Natural killer cell (primary cell): ENCODE results near the gene IYD. TPM values are rescaled to one million over a fixed set of nuclear protein-coding genes. Genes with fewer than 3 reads are reported as not detected.

Experiments used
- ATAC-seq, 3 donors: fragments of 150-1000 bp in 2 of 3; fragments of 200-7000 bp in 1 of 3; cut with Tn5 transposase; 1 replicate in 1 of 3; 2 replicates in 2 of 3; pipeline ENCODE4 v1.10.0; 2021; ENCODE audit warnings: mild to moderate bottlenecking in 2 of 3, moderate library complexity in 2 of 3
- DNase-seq, 2 donors: peaks; one replicate each; pipeline versions ENCODE4 v3.0.0 to v3.0.0-alpha.2; 2013 to 2021; ENCODE audit warnings: mixed read lengths in 1 of 2
- H3K27ac ChIP-seq: one replicate; pipeline ENCODE4 v1.5.1; 2013; ENCODE audit warnings: mild to moderate bottlenecking, low read length
- H3K27me3 ChIP-seq: one replicate; pipeline ENCODE4 v1.6.1; 2013; ENCODE audit warnings: low read length; ENCODE audit not compliant: control insufficient read depth, insufficient read depth
- H3K36me3 ChIP-seq: one replicate; pipeline ENCODE4 v1.6.1; 2013; ENCODE audit warnings: low read length; ENCODE audit not compliant: control insufficient read depth, insufficient read depth
- H3K4me1 ChIP-seq: one replicate; pipeline ENCODE4 v1.6.1; 2013; ENCODE audit warnings: low read length; ENCODE audit not compliant: control insufficient read depth, insufficient read depth
- H3K4me3 ChIP-seq: one replicate; pipeline ENCODE4 v1.5.1; 2013; ENCODE audit warnings: low read length
- H3K9me3 ChIP-seq: one replicate; pipeline ENCODE4 v1.6.1; 2013; ENCODE audit warnings: low read length; ENCODE audit not compliant: control insufficient read depth, insufficient read depth
- H3K27ac Mint-ChIP-seq, 2 donors: one replicate each; pipeline ENCODE4 v1.8.0; 2022; ENCODE audit warnings: mild to moderate bottlenecking in 2 of 2, mixed read lengths in 2 of 2, moderate library complexity in 1 of 2
- H3K27me3 Mint-ChIP-seq, 2 donors: one replicate each; pipeline ENCODE4 v1.8.0; 2022; ENCODE audit warnings: low read depth in 2 of 2, mixed read lengths in 2 of 2
- H3K36me3 Mint-ChIP-seq: one replicate; pipeline ENCODE4 v1.8.0; 2022; ENCODE audit warnings: mixed read lengths
- H3K4me1 Mint-ChIP-seq, 2 donors: one replicate each; pipeline ENCODE4 v1.8.0; 2022; ENCODE audit warnings: mixed read lengths in 2 of 2
- H3K4me3 Mint-ChIP-seq: one replicate; pipeline ENCODE4 v1.8.0; 2022; ENCODE audit warnings: mild to moderate bottlenecking, moderate library complexity, mixed read lengths
- H3K9me3 Mint-ChIP-seq, 2 donors: one replicate each; pipeline ENCODE4 v1.8.0; 2022; ENCODE audit warnings: mixed read lengths in 2 of 2
- WGBS: methylation state at CpG from one replicate; pipeline ENCODE4 v1.1.7; 2013; ENCODE audit warnings: missing lambda C conversion rate; ENCODE audit not compliant: insufficient coverage; 5-methylcytosine and 5-hydroxymethylcytosine counted together
- intact Hi-C: fragments of 100-400 bp; cut with micrococcal nuclease; formaldehyde crosslinking; loops from one replicate; pipeline ENCODE4 v1.14.2; 2022
- total RNA-seq, 4 donors: library from RNA; stranded (reverse); fragments of 120-200 nt in 1 of 4; gene quantifications; one replicate each; pipeline versions ENCODE4 v1.2.3 to v1.2.4, GENCODE V29; 2013 to 2022
- TF ChIP-seq, protein P1 (sequence below): fragments of 200-600 bp; IDR thresholded peaks from one replicate; pipeline ENCODE4 v1.8.0; 2022; ENCODE audit warnings: antibody characterized with exemption

IYD gene
- total RNA-seq, 3 donors from 2014 or later (not counting 1 experiment from before 2014, with no cell fraction given): not detected

DNA sequence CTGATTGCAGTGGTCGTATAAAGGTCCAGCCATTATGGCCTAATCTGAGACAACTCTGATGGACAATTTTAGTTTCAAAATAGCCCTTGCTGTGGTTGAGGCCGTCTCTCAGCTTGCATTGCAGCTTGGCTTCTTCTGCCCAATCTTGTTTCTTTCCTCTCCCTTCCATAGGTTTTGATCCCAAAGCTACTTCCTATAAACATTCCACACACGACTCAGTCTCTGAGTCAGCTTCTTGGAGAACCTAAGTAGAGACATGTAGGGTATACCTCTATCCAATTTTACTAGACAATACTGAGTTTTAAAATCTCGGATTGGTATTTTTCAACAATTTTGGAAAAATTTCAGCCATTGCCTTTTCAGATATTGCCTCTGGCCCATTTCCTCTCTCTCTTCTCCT lies 13.4 kb downstream of the IYD start:
- intact Hi-C loops: no loop called here
- H3K36me3 ChIP-seq: no peaks in the 10 kb centered on the region
- no peak overlapping the region for H3K4me3 ChIP-seq
- H3K4me1 ChIP-seq: no peaks in the 10 kb centered on the region
- TF ChIP-seq, protein P1, sequence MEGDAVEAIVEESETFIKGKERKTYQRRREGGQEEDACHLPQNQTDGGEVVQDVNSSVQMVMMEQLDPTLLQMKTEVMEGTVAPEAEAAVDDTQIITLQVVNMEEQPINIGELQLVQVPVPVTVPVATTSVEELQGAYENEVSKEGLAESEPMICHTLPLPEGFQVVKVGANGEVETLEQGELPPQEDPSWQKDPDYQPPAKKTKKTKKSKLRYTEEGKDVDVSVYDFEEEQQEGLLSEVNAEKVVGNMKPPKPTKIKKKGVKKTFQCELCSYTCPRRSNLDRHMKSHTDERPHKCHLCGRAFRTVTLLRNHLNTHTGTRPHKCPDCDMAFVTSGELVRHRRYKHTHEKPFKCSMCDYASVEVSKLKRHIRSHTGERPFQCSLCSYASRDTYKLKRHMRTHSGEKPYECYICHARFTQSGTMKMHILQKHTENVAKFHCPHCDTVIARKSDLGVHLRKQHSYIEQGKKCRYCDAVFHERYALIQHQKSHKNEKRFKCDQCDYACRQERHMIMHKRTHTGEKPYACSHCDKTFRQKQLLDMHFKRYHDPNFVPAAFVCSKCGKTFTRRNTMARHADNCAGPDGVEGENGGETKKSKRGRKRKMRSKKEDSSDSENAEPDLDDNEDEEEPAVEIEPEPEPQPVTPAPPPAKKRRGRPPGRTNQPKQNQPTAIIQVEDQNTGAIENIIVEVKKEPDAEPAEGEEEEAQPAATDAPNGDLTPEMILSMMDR: no peak
- 90% methylated on average over 4 of the region's 4 CpGs for WGBS
- Mint-ChIP-seq H3K4me3 (no peak overlapping the region), H3K36me3 (no peaks in the 10 kb centered on the region), H3K9me3 (no peaks in the 10 kb centered on the region), H3K27ac (no peak overlapping the region), H3K4me1 (no peaks in the 10 kb centered on the region), H3K27me3 (peaks cover 14 to 33% of the 10 kb centered on the region in 2 donors)
- ATAC-seq: no peak
- H3K9me3 ChIP-seq: no peaks in the 10 kb centered on the region
- H3K27me3 ChIP-seq: no peaks in the 10 kb centered on the region
- H3K27ac ChIP-seq: no peak overlapping the region
- no peak for DNase-seq

DNA sequence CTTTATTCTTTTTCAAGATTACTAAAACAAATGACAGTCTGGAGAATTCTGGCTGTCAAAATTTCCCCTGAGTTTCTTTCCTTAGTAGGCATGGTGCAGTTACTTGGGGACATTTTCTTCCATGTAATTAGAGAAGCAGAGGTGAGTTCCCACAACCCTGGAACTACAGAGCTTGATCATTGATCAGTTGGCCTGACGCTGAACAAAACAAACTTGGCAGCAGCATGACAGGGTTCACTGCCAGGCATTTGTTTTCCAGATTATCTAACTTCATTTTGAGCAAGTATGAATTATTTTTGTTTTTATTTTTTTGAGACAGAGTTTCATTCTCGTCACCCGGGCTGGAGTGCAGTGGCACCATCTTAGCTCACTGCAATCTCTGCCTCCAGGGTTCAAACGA lies 22.6 kb downstream of the IYD start:
- ATAC-seq (no peak), DNase-seq (no peak)
- WGBS: 76% methylated on average over 4 of the region's 4 CpGs
- intact Hi-C loops: no loop called here
- TF ChIP-seq, protein P1: no peak
- Histone ChIP-seq H3K36me3 (no peaks in the 10 kb centered on the region), H3K4me3 (no peak overlapping the region), H3K27ac (no peak overlapping the region), H3K4me1 (no peaks in the 10 kb centered on the region), H3K9me3 (no peaks in the 10 kb centered on the region), H3K27me3 (no peaks in the 10 kb centered on the region)
- Mint-ChIP-seq H3K4me1 (no peaks in the 10 kb centered on the region), H3K27ac (no peak overlapping the region), H3K27me3 (peaks cover 15 to 34% of the 10 kb centered on the region in 2 donors), H3K36me3 (no peaks in the 10 kb centered on the region), H3K4me3 (no peak overlapping the region), H3K9me3 (no peaks in the 10 kb centered on the region)

DNA sequence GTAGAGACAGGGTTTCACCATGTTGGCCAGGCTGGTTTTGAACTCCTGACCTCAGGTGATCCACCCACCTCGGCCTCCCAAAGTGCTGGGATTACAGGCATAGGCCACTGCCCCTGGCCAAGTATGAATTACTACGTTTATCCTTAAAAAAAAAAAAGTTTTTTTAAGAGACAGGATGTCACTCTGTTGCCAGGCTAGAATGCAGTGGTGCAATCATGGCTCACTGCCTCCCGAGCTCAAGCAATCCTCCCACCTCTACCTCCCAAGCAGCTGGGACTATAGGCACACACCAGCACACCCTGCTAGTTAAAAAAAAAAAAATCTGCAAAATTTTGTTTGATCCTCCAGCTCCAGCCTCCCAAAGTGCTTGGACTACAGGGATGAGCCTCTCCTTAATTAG lies 23.1 kb downstream of the IYD start:
- H3K9me3 Mint-ChIP-seq: no peaks in the 10 kb centered on the region
- intact Hi-C loops: no loop called here
- no peaks in the 10 kb centered on the region for H3K4me1 Mint-ChIP-seq
- no peak for DNase-seq
- no peak overlapping the region for H3K27ac Mint-ChIP-seq
- no peaks in the 10 kb centered on the region for H3K9me3 ChIP-seq
- H3K4me1 ChIP-seq: no peaks in the 10 kb centered on the region
- WGBS: 57% methylated on average over 3 of the region's 3 CpGs
- no peak overlapping the region for H3K4me3 ChIP-seq
- H3K27me3 Mint-ChIP-seq: peaks cover 15 to 34% of the 10 kb centered on the region in 2 donors
- no peak overlapping the region for H3K4me3 Mint-ChIP-seq
- TF ChIP-seq, protein P1: no peak
- H3K27ac ChIP-seq: no peak overlapping the region
- ATAC-seq: no peak
- H3K27me3 ChIP-seq: no peaks in the 10 kb centered on the region
- no peaks in the 10 kb centered on the region for H3K36me3 Mint-ChIP-seq
- no peaks in the 10 kb centered on the region for H3K36me3 ChIP-seq

DNA sequence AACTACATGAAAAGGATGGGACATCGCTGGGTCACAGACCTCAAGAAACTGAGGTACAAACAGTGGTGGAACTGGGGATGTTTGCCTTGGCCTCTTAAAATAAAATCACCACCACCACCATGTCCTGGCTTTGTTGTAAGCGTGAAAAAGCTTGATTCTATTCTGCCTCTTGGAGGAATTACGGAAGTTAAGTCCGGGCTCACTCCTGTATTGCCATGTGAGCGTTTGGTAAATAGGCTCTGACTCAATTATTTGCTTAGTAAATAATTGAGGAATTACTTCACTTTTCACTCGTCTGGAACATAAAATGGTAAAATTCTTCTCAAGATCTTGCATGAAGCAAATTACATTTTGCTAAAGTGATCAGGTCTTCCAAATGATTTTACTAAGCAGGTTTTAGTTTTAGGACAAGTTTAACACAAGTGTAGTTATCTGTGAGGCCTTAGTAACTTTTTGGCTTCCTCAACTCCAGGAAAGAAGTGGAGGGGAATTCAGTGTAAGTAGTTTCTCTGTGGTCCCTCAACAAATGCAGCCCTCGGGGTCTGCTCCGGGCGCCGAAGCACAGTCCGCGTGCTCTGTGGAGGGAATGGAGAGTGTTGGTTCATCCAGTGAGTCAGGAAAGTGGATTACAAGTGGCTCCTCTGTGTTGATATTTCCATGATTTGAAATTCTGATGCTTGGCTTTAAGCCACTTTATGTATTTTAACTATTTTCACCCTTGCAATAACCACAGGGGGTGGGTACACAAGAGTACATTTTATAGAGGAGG lies 23.8 kb downstream of the IYD start:
- Histone ChIP-seq H3K27ac (no peak overlapping the region), H3K4me1 (no peaks in the 10 kb centered on the region), H3K4me3 (no peak overlapping the region), H3K36me3 (no peaks in the 10 kb centered on the region), H3K9me3 (no peaks in the 10 kb centered on the region), H3K27me3 (no peaks in the 10 kb centered on the region)
- no peak for ATAC-seq
- no peak for DNase-seq
- intact Hi-C loops: no loop called here
- TF ChIP-seq, protein P1: no peak
- Mint-ChIP-seq H3K27me3 (peaks cover 12 to 32% of the 10 kb centered on the region in 2 donors), H3K36me3 (no peaks in the 10 kb centered on the region), H3K4me1 (no peaks in the 10 kb centered on the region), H3K27ac (no peak overlapping the region), H3K9me3 (no peaks in the 10 kb centered on the region), H3K4me3 (no peak overlapping the region)
- WGBS: 86% methylated on average over 12 of the region's 12 CpGs
